Mesothelial cell of epicardium (in vitro differentiated cells): ENCODE data around the gene MCF2. TPM values are rescaled to one million over a fixed set of nuclear protein-coding genes. Genes with fewer than 3 reads are reported as not detected.

Source experiments
- DNase-seq, 2 experiments: peaks; one replicate each; pipeline ENCODE4 v3.0.0; 2021; ENCODE audit warnings: low spot score in 2 of 2; ENCODE audit not compliant: unreplicated experiment in 2 of 2
- H3K27ac Mint-ChIP-seq: 2 replicates; pipeline ENCODE4 v1.8.0; 2021; ENCODE audit warnings: mixed read lengths
- H3K27me3 Mint-ChIP-seq: 2 replicates; pipeline ENCODE4 v1.8.0; 2021; ENCODE audit warnings: low read depth, mixed read lengths
- H3K36me3 Mint-ChIP-seq: 2 replicates; pipeline ENCODE4 v1.8.0; 2021; ENCODE audit warnings: mixed read lengths
- H3K4me1 Mint-ChIP-seq: 2 replicates; pipeline ENCODE4 v1.8.0; 2021; ENCODE audit warnings: mixed read lengths
- H3K4me3 Mint-ChIP-seq: 2 replicates; pipeline ENCODE4 v1.8.0; 2021; ENCODE audit warnings: mild to moderate bottlenecking, moderate library complexity, mixed read lengths
- H3K9me3 Mint-ChIP-seq: 2 replicates; pipeline ENCODE4 v1.8.0; 2021; ENCODE audit warnings: mixed read lengths
- total RNA-seq: library from RNA; stranded (reverse); gene quantifications from 3 replicates; pipeline ENCODE4 v1.2.1, GENCODE V29; 2021
- TF ChIP-seq, protein P1 (sequence below): fragments of 200-600 bp; sonication (generic); IDR thresholded peaks from one replicate; pipeline ENCODE4 v1.5.0; 2021; ENCODE audit warnings: antibody characterized with exemption; ENCODE audit not compliant: unreplicated experiment

MCF2 gene
- total RNA-seq, 1 donor from 2014 or later, result not detected

- no peaks in the 10 kb centered on the region for H3K36me3 Mint-ChIP-seq
- H3K27me3 Mint-ChIP-seq, result peaks cover 2% of the 10 kb centered on the region
- H3K9me3 Mint-ChIP-seq, result peaks cover 17% of the 10 kb centered on the region
- no peak overlapping the region for H3K4me3 Mint-ChIP-seq
- no peak for DNase-seq
- H3K27ac Mint-ChIP-seq, result no peak overlapping the region
- TF ChIP-seq, protein P1, sequence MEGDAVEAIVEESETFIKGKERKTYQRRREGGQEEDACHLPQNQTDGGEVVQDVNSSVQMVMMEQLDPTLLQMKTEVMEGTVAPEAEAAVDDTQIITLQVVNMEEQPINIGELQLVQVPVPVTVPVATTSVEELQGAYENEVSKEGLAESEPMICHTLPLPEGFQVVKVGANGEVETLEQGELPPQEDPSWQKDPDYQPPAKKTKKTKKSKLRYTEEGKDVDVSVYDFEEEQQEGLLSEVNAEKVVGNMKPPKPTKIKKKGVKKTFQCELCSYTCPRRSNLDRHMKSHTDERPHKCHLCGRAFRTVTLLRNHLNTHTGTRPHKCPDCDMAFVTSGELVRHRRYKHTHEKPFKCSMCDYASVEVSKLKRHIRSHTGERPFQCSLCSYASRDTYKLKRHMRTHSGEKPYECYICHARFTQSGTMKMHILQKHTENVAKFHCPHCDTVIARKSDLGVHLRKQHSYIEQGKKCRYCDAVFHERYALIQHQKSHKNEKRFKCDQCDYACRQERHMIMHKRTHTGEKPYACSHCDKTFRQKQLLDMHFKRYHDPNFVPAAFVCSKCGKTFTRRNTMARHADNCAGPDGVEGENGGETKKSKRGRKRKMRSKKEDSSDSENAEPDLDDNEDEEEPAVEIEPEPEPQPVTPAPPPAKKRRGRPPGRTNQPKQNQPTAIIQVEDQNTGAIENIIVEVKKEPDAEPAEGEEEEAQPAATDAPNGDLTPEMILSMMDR, result no peak
- peaks cover 4% of the 10 kb centered on the region for H3K4me1 Mint-ChIP-seq
Observed at GRCh38 chrX:139542652-139543051, 165.3 kb downstream of the MCF2 start.

DNA sequence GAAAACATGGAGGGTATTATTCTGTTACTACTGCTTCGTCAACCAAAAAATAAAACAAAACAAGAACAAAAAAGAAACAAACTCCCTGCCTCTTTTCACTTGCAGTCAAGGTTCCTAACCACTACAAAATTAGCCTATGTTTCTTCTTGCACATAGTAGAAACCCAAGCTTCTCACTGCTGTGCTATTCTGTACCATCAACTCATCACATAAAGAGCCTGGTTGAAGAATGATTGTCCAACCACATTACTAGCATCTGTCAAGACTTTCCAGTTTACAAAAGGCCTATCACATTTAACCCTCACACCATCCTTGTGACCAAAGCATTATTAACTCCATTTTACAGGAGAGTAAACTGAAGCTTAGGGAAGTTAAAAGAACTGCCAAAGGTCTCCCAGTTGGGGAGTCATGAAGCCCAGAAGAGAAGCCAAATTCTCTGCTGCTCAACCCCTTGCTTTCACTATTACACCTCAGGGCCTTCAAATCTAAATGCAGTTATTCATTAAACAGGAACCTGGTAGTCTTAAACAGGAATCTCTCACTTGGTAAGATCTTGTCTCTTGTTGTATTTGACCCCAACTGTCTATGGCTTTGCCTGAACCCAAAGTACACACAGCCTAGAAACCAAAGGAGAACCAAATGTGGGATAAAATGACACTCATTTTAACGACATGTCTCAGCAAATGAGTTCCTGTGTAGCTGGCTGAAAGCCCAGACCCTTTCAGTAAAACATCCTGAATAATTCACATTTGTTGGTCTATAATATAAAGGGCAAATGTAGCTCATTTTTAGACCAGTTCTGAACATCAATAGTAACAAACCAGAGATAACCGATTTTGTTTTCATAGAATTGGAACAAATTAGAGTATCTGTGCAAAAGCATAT, 168.8 kb downstream of the MCF2 start:
- no peak for DNase-seq
- H3K27me3 Mint-ChIP-seq, result peaks cover 2% of the 10 kb centered on the region

GRCh38 chrX:139533444-139533843, 174.5 kb downstream of the MCF2 start:
- TF ChIP-seq, protein P1, result no peak
- H3K4me1 Mint-ChIP-seq, result no peaks in the 10 kb centered on the region
- H3K9me3 Mint-ChIP-seq, result peaks cover 27% of the 10 kb centered on the region
- no peak overlapping the region for H3K4me3 Mint-ChIP-seq
- DNase-seq, result no peak
- no peaks in the 10 kb centered on the region for H3K36me3 Mint-ChIP-seq
- H3K27ac Mint-ChIP-seq, result no peak overlapping the region
- H3K27me3 Mint-ChIP-seq, result no peaks in the 10 kb centered on the region

More for the DNA sequence above, 168.8 kb downstream of the MCF2 start:
- Mint-ChIP-seq H3K27ac (no peak overlapping the region), H3K9me3 (peaks cover 13% of the 10 kb centered on the region), H3K36me3 (no peaks in the 10 kb centered on the region), H3K4me1 (peaks cover 4% of the 10 kb centered on the region), H3K4me3 (no peak overlapping the region)
- TF ChIP-seq, protein P1, result no peak

GRCh38 chrX:139532834-139533233, 175.1 kb downstream of the MCF2 start:
- Mint-ChIP-seq H3K4me1 (no peaks in the 10 kb centered on the region), H3K27me3 (no peaks in the 10 kb centered on the region), H3K4me3 (no peak overlapping the region), H3K9me3 (peaks cover 27% of the 10 kb centered on the region), H3K27ac (no peak overlapping the region), H3K36me3 (no peaks in the 10 kb centered on the region)
- TF ChIP-seq, protein P1, result no peak
- DNase-seq, result no peak

Other genes with a start within 250 kb of the MCF2 start
- not detected in 3 replicates for gene F9, start 177.4 kb downstream of the MCF2 start, total RNA-seq
- gene ATP11C, start 224.9 kb upstream of the MCF2 start, total RNA-seq, result 20.9 to 25.5 TPM (median 22.1 TPM) in 3 replicates